ENCODE measurements around the gene NFYC.

DNA sequence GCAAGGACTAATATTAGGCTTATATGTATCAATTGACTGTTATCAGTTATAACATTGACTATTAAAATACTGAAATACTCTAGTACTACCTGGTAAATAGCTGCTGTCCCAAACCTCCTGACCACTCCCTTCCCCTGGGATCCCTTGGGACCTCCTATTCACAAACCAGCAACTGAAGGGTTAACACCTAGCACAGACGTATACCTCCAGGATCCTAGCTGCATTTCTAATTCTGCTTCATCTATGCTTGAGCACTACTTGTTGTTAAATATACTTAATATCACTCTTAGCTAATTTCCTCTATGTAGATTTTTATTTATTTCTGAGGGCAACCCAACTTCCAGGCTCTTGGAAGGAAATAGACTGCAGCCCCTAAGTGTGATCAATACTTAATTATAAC lies 1.8 kb upstream of the NFYC start:
- TF ChIP-seq GATA2 (IDR thresholded peaks at IDR 0.05; ENCODE audit: low read depth, low read length): no peak
- no peak for TF ChIP-seq GATA3 (IDR thresholded peaks at IDR 0.05; ENCODE audit: low read depth, low read length)

All from SH-SY5Y (cell line).